T-helper 9 cell (primary cell): ENCODE measurements around the gene PLXNA4.

Source experiments
- DNase-seq: peaks from one replicate; pipeline ENCODE4 v3.0.0-alpha.2; 2020

The PLXNA4 gene

GRCh38 chr7:132349075-132349474 lies 227.2 kb downstream of the PLXNA4 start:
- no peak for DNase-seq

GRCh38 chr7:132348341-132348740 lies 227.9 kb downstream of the PLXNA4 start:
- no peak for DNase-seq

- no peak for DNase-seq
Observed at GRCh38 chr7:132347858-132348257, 228.4 kb downstream of the PLXNA4 start.

- DNase-seq, result no peak
Observed at GRCh38 chr7:132347123-132347522, 229.1 kb downstream of the PLXNA4 start.

GRCh38 chr7:132345543-132346129 lies 230.6 kb downstream of the PLXNA4 start:
- no peak for DNase-seq

- DNase-seq, result no peak
Observed at GRCh38 chr7:132345030-132345429, 231.2 kb downstream of the PLXNA4 start.

GRCh38 chr7:132343199-132343598 lies 233.1 kb downstream of the PLXNA4 start:
- no peak for DNase-seq

GRCh38 chr7:132337450-132338080 lies 238.7 kb downstream of the PLXNA4 start:
- no peak for DNase-seq

- DNase-seq, result no peak
Observed at GRCh38 chr7:132336797-132337196, 239.5 kb downstream of the PLXNA4 start.

GRCh38 chr7:132333301-132333700 lies 243.0 kb downstream of the PLXNA4 start:
- no peak for DNase-seq

GRCh38 chr7:132328760-132329159 lies 247.5 kb downstream of the PLXNA4 start:
- DNase-seq, result no peak

GRCh38 chr7:132328047-132328620 lies 248.1 kb downstream of the PLXNA4 start:
- DNase-seq, result no peak

- no peak for DNase-seq
Observed at GRCh38 chr7:132326878-132327589, 249.2 kb downstream of the PLXNA4 start.

GRCh38 chr7:132322970-132323369 lies 253.3 kb downstream of the PLXNA4 start:
- DNase-seq, result no peak

- DNase-seq, result no peak
Observed at GRCh38 chr7:132321387-132321786, 254.9 kb downstream of the PLXNA4 start.

GRCh38 chr7:132319481-132319880 lies 256.8 kb downstream of the PLXNA4 start:
- DNase-seq, result no peak

- DNase-seq, result peak; percentile 66
Observed at GRCh38 chr7:132318352-132319318, 257.6 kb downstream of the PLXNA4 start.

- DNase-seq, result no peak
Observed at GRCh38 chr7:132317701-132318351, 258.4 kb downstream of the PLXNA4 start.

- no peak for DNase-seq
Observed at GRCh38 chr7:132312531-132313055, 263.7 kb downstream of the PLXNA4 start.

GRCh38 chr7:132311733-132312132 lies 264.5 kb downstream of the PLXNA4 start:
- no peak for DNase-seq

GRCh38 chr7:132309102-132309805 lies 267.0 kb downstream of the PLXNA4 start:
- DNase-seq, result no peak
